ENCODE results near the gene EPS15.

DNA sequence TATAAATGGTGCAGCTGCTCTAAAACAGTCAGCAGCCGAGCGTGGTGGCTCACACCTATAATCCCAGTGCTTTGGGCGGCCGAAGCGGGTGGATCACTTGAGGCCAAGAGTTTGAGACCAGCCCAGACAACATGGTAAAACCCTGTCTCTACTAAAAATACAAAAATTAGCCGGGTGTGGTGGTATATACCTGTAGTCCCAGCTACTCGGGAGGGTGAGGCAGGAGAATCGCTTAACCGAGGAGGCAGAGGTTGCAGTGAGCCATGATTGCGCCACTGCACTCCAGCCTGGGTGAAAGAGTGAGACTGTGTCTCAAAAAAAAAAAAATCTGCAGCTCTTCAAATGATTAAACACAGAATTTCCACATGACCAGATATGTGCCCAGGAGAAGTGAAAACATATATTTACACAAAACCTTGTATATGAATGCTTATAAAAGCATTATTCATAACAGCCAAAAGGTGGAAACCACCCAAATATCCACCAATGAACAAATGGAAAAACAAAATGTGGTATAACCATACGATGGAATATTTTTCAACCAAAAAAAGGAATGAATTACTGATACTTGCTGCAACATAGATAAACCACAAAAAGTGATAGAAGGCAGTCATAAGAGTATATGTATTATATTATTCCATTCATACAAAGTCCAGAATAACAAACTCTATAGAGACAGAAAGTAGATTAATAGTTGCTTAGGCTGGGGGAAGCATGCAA lies 14.1 kb downstream of the EPS15 start:
- no peak for TF ChIP-seq EZH2 (IDR thresholded peaks at IDR 0.05; ENCODE audit: borderline replicate concordance)
- TF ChIP-seq, protein P1, sequence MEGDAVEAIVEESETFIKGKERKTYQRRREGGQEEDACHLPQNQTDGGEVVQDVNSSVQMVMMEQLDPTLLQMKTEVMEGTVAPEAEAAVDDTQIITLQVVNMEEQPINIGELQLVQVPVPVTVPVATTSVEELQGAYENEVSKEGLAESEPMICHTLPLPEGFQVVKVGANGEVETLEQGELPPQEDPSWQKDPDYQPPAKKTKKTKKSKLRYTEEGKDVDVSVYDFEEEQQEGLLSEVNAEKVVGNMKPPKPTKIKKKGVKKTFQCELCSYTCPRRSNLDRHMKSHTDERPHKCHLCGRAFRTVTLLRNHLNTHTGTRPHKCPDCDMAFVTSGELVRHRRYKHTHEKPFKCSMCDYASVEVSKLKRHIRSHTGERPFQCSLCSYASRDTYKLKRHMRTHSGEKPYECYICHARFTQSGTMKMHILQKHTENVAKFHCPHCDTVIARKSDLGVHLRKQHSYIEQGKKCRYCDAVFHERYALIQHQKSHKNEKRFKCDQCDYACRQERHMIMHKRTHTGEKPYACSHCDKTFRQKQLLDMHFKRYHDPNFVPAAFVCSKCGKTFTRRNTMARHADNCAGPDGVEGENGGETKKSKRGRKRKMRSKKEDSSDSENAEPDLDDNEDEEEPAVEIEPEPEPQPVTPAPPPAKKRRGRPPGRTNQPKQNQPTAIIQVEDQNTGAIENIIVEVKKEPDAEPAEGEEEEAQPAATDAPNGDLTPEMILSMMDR (IDR thresholded peaks at IDR 0.05; ENCODE audit: poor library complexity): no peak
- no peak for TF ChIP-seq EZH2phosphoT487 (IDR thresholded peaks at IDR 0.05; ENCODE audit: low read depth, severe bottlenecking, unreplicated experiment)

All from hepatocyte (in vitro differentiated cells).